DND-41 (cell line): Measurements from ENCODE around the gene TIMP1.

ENCODE experiments used
- CTCF ChIP-seq: IDR thresholded peaks from 2 replicates; pipeline ENCODE4 v1.5.1; 2012; ENCODE audit warnings: borderline replicate concordance, low read length, moderate library complexity, mild to moderate bottlenecking; ENCODE audit not compliant: poor library complexity, severe bottlenecking; ENCODE audit errors: extremely low read depth
- EZH2 ChIP-seq: IDR thresholded peaks from 3 replicates; pipeline ENCODE4 v1.6.1; 2012; ENCODE audit warnings: borderline replicate concordance, low read depth, mild to moderate bottlenecking, moderate library complexity, low read length, inconsistent platforms; ENCODE audit not compliant: severe bottlenecking

GRCh38 chrX:47596256-47596655, 14.0 kb downstream of the TIMP1 start:
- TF ChIP-seq EZH2: no peak
- no peak for TF ChIP-seq CTCF
